Calu3 (cell line): Measurements from ENCODE around the gene GIMAP8. TPM values are rescaled to one million over a fixed set of nuclear protein-coding genes. Genes with fewer than 3 reads are reported as not detected.

Experiments used
- BruUV-seq: library from RNA; stranded (reverse); fragments of 400-500 nt; replicated peaks from 2 replicates; lab custom pipeline; 2021; lab: Mats Ljungman, UMichigan
- CTCF ChIA-PET: fragments of 300-600 bp; sonication (Branson Sonifier 250); formaldehyde crosslinking; loops from one replicate; lab custom pipeline; 2022; ENCODE audit warnings: antibody characterized with exemption; lab: Charles Lee
- DNase-seq: peaks from one replicate; pipeline ENCODE4 v3.0.0; 2022
- H3K27ac Mint-ChIP-seq: one replicate; pipeline ENCODE4 v1.8.0; 2022; ENCODE audit warnings: mixed read lengths; ENCODE audit not compliant: unreplicated experiment
- H3K27me3 Mint-ChIP-seq: one replicate; pipeline ENCODE4 v1.8.0; 2022; ENCODE audit warnings: mixed read lengths; ENCODE audit not compliant: unreplicated experiment
- H3K36me3 Mint-ChIP-seq: one replicate; pipeline ENCODE4 v1.8.0; 2022; ENCODE audit warnings: mild to moderate bottlenecking, moderate library complexity, mixed read lengths; ENCODE audit not compliant: insufficient read depth, unreplicated experiment
- H3K4me1 Mint-ChIP-seq: one replicate; pipeline ENCODE4 v1.8.0; 2022; ENCODE audit warnings: mild to moderate bottlenecking, low read depth, mixed read lengths; ENCODE audit not compliant: unreplicated experiment
- H3K4me3 Mint-ChIP-seq: one replicate; pipeline ENCODE4 v1.8.0; 2022; ENCODE audit warnings: mild to moderate bottlenecking, low read depth, moderate library complexity, mixed read lengths; ENCODE audit not compliant: unreplicated experiment
- H3K9me3 Mint-ChIP-seq: one replicate; pipeline ENCODE4 v1.8.0; 2022; ENCODE audit warnings: low read depth, mixed read lengths; ENCODE audit not compliant: unreplicated experiment
- CTCF ChIP-seq: fragments of 200-600 bp; IDR thresholded peaks from one replicate; pipeline ENCODE4 v1.8.0; 2022; ENCODE audit warnings: antibody characterized with exemption; ENCODE audit not compliant: unreplicated experiment
- intact Hi-C: fragments of 100-400 bp; cut with micrococcal nuclease; formaldehyde crosslinking; loops from one replicate; pipeline ENCODE4 v1.10.0; 2022; ENCODE audit not compliant: unreplicated experiment
- total RNA-seq: library from RNA; stranded (reverse); gene quantifications from 2 replicates; pipeline ENCODE4 v1.2.3, GENCODE V29; 2022

The GIMAP8 gene
- total RNA-seq, 1 experiment from 2014 or later: not detected

- DNase-seq: no peak
- intact Hi-C loops: no loop called here
- Mint-ChIP-seq H3K4me1 (peaks cover 8% of the 10 kb centered on the region), H3K36me3 (no peaks in the 10 kb centered on the region), H3K9me3 (no peaks in the 10 kb centered on the region), H3K27me3 (peaks cover 61% of the 10 kb centered on the region), H3K27ac (no peak overlapping the region), H3K4me3 (no peak overlapping the region)
- TF ChIP-seq CTCF: no peak
- no TSS peak for BruUV-seq
- CTCF ChIA-PET: no interaction called here
Measured at GRCh38 chr7:150429699-150430098, 20.7 kb upstream of the GIMAP8 start.

- TF ChIP-seq CTCF: no peak
- no peak for DNase-seq
- H3K4me3 Mint-ChIP-seq: no peak overlapping the region
- intact Hi-C loops: no loop called here
- BruUV-seq: no TSS peak
- H3K4me1 Mint-ChIP-seq: peaks cover 8% of the 10 kb centered on the region
- CTCF ChIA-PET: interaction anchor here (0.6 kb wide), 1 partner anchor 979 kb away, joined by 4 read pairs; no protein-coding TSS in a partner anchor
- H3K27me3 Mint-ChIP-seq: peaks cover 66% of the 10 kb centered on the region
- no peaks in the 10 kb centered on the region for H3K9me3 Mint-ChIP-seq
- H3K27ac Mint-ChIP-seq: no peak overlapping the region
- no peaks in the 10 kb centered on the region for H3K36me3 Mint-ChIP-seq
Measured at GRCh38 chr7:150430465-150431085, 19.9 kb upstream of the GIMAP8 start.

- H3K4me1 Mint-ChIP-seq: peaks cover 8% of the 10 kb centered on the region
- no peak for DNase-seq
- H3K4me3 Mint-ChIP-seq: no peak overlapping the region
- no peak overlapping the region for H3K27ac Mint-ChIP-seq
- intact Hi-C loops: no loop called here
- H3K9me3 Mint-ChIP-seq: no peaks in the 10 kb centered on the region
- H3K36me3 Mint-ChIP-seq: no peaks in the 10 kb centered on the region
- no peak for TF ChIP-seq CTCF
- CTCF ChIA-PET: no interaction called here
- no TSS peak for BruUV-seq
- peaks cover 66% of the 10 kb centered on the region for H3K27me3 Mint-ChIP-seq
Measured at GRCh38 chr7:150431839-150432658, 18.4 kb upstream of the GIMAP8 start.

- no peaks in the 10 kb centered on the region for H3K36me3 Mint-ChIP-seq
- no peaks in the 10 kb centered on the region for H3K9me3 Mint-ChIP-seq
- H3K27ac Mint-ChIP-seq: no peak overlapping the region
- H3K27me3 Mint-ChIP-seq: peaks cover 68% of the 10 kb centered on the region
- no TSS peak for BruUV-seq
- intact Hi-C loops: no loop called here
- CTCF ChIA-PET: no interaction called here
- no peak for DNase-seq
- H3K4me3 Mint-ChIP-seq: no peak overlapping the region
- TF ChIP-seq CTCF: no peak
- peaks cover 8% of the 10 kb centered on the region for H3K4me1 Mint-ChIP-seq
Measured at GRCh38 chr7:150432915-150433892, 17.2 kb upstream of the GIMAP8 start.
